ENCODE measurements around the gene CYP26B1.

Gene CYP26B1

DNA sequence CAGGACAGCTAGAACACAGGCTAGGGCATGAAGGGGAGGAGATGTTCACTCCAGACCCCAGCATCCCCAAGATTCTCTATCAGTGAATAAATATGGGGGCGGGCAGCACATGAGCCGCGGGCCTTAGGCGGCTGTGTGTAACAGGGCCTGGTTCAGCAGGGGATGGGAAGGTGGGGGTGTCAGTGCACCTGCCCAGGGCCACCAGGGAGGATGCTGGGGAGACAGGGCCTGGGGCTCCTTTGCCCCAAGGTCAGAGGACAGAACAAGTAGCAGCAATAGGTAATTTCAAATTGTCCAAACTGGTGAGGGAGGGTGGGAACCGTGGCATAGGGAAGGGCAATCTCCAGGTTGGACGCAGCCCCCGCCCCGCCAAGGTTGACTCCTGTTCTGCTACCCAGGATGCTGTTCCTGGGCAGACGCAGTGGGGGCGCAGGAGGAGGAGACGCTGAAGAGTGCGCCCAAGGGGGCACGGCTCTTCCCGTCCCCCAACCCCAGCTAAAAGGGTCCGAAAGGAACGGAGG, 16.2 kb downstream of the CYP26B1 start:
- DNase-seq (ENCODE audit: low read depth in 1 of 2, low spot score in 1 of 2): no peak

DNA sequence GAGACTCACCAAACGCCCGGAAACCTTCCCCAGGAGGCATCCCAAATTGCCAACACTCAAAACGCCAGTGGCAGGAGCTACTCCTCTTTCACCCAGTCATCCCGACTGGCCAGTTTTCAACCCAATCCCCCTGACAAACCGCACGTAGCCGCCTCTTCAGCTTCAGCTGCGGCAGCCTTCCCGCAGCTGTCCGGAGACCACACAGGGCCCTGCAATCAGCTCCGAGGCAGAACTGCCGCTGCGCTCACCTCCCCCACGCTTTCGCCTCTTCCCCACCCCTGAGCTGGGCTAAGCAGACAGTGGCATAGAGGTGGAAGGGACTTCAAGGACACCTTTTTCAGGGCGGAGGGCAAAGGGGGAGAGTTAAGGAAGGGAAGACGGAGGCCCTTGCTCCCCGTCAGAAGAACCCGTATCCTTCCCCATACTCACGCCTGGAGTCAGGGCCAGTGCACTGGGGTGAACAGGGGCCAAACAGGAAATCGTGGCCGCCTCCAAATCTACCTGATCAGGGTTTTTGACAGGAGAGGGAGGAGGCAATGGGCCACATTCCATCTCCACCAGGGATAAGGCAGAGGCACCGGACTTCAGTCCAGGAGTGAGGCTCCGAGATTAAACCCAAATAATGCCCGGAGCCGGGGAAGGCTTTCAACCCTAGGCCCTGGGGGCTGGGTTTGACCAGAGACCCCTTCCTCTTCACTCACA, 16.9 kb downstream of the CYP26B1 start:
- no peak for DNase-seq (ENCODE audit: low read depth in 1 of 2, low spot score in 1 of 2)

DNA sequence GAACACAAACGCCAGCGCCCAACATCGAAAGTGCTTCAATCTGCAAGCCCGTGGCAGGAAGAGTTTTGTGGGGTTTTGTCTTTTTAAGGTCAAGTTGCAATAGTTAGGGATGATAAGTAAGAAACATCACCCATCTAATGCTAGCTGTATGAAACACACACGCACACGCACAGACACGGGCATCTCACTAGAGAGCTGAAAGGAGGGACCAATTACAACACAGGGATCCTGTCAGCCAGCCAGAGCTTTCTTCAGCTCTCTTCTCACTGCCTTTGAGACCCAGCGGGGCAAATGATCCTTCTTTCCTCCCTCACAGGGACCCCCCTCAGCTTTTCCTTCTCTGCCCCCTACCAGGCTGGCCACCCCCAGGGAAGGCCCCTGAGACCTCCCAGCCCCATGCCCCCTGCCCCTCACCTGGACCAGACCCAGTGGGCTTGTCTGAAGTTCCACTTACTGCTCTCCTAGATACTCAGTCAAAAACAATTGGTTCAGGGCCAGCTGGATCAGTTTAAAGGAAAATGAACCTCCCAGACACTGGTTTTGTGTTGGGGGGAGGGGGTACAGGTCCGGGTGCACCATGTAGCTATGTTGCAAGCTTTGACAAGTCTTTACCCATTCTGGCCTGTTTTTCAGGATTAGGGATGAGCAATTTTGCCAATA, 17.9 kb downstream of the CYP26B1 start:
- DNase-seq (ENCODE audit: low read depth in 1 of 2, low spot score in 1 of 2): no peak

DNA sequence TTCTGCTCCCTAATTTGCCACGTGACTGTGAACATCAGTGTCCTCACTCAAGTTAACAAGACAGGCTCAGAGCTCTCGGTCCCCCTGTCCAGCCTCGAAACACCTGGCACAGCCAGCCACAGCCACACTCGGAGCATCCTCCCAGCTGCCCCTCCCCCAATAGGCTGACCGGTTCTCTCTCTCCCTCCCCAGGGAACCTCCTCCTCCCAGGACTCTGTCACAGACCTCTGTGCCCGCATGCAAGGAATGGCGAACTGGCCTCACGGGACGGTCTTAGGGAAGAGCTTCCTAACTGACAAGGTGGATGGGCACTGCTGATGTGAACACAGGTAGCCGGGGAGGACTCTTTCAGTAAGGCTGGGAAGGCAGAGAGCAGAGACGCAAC, 18.8 kb downstream of the CYP26B1 start:
- DNase-seq (ENCODE audit: low read depth in 1 of 2, low spot score in 1 of 2): no peak

DNA sequence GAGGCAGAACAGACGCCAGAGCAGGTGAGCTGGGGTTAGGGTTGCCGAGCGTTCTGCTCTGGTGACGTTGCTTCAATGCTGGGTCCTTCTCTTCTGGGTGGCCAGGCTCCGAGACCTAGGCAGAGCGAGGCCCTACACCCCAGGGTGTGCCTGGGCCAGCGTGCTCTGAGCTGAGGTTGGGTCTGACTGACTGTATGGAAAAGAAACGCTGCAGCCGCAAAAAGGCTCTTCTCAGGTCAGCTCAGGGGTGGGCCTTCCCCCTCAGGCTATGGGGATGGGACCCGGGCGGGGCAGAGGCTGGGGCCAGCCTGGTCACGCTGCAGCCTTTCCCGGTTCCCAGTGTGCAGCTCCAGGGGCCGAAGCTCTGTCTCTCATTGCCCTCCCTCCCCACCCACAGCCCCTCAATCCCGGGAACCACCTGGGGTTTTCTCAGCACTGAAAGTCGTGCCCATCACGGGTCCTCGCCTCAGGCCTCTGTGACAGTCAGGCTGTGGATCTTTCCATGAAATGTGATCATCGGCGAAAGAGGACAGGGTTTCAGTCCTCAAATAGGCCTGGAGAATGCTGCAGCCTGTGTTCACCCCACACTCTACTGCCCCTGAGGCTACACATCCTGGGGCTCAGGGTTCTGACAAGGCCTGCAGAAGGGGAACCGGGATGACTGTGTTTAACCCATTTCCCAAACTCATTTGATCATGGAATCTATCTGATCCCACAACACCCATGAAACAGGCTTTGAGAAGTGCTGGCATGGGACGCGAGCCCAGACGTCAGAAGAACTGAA, 19.4 kb downstream of the CYP26B1 start:
- no peak for DNase-seq (ENCODE audit: low read depth in 1 of 2, low spot score in 1 of 2)

DNA sequence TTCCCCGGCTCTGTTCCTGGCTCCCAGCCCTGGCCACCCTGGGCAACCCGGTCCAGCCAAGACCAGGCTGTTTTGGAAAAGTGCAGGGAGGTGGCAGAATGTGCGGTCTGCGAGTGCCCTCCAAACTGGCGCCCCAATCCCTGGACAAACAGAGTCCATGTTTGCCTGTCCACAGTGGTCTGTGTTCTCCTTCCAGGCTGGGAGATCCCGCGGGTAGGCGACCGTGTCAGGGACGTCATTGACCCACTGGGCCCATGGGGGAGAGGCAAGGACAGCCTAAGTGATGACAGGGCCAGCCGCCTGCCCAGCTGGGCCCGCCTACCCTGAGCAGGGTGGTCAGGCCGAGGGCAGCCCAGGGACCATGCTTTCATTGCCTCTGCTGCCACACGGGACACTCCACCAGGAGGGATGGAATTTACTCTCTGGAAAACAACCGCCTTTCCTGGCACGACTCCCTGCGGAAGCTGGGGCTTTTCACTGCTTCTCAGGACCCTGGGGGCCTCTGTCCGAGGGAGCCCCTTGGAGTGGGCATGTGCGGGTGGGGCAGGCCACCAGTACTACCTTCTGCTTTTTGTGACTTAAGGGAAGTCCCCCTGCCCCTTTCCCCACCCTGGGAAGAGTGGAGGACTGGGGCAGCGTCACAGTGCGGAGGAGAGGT, 20.1 kb downstream of the CYP26B1 start:
- no peak for DNase-seq (ENCODE audit: low read depth in 1 of 2, low spot score in 1 of 2)

DNA sequence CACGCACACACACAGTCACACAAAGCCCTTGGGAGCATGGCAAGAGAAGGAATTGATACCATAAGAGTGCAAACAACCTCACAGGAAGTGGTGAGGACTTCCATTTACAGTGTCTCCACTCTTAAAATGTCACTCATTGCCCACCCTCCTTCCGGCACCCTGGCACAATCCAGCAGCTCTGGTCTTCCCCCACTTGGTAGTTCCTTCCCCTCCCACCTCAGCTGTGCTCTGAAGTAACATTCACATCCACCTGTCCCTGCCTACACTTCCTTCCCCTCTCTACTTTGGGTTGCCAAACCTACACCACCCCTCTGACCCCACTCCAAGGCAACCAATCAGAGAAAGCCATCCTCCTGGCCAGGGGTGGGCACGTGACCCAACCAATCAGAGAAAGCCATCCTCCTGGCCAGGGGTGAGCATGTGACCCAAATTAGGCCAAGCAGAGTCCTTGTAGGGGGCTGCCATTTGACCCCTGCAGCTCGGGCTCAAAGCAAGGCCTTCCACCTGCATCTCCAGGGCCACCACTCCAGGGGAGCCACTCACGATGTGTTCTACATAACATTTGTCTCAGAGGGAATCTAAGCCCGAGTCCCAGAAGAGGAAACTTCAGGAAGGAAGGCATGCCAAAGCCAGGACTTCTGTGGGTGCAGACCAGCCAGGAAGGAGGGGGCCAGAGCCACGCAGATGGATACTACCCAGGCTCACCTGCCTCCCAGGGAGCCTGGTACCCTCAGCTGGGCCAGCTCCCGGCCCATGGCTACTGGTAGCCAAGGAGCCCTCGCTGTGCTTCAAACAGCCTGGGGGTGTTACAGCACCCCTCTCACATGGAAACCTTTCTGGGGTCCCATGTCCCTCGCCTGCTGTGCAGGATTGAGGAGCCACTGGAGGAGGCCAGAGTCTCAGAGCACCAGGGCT, 21.2 kb downstream of the CYP26B1 start:
- DNase-seq (ENCODE audit: low read depth in 1 of 2, low spot score in 1 of 2): no peak

DNA sequence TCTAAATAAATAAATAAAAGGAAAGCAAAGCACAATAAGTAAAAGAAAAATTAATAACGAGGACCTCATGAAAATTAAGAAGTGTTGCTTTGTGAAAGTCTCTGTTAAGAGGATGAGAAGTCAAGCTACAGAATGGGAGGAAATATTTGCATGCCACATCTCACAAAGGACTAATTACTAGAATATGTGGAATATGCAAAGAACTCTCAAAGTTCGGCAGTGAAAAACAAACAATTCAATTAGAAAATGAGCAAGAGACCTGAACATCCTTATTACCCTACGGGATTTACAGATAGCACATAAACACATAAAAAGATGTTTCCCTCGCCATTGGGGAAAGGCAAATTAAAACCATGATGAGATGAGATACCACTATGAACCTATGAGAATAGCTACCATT, 23.3 kb downstream of the CYP26B1 start:
- no peak for DNase-seq (ENCODE audit: low read depth in 1 of 2, low spot score in 1 of 2)

DNA sequence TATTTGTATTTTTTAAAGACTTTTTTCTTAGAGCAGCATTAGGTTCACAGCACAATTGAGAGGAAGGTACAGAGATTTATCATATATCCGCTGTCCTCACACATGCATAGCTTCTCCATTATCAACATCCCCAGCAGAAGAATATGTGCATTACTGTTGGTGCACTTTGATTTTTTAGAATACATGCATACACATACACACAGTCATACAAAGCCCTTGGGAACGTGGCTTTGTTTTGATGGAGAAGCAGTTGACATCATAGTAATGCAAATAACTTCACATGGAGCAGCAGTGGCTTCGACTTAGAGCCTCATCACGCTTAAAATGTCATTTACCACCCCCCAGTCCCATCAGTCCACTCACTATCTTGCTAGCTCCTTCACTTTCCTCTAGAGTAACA, 26.5 kb downstream of the CYP26B1 start:
- DNase-seq (ENCODE audit: low read depth in 1 of 2, low spot score in 1 of 2): no peak

DNA sequence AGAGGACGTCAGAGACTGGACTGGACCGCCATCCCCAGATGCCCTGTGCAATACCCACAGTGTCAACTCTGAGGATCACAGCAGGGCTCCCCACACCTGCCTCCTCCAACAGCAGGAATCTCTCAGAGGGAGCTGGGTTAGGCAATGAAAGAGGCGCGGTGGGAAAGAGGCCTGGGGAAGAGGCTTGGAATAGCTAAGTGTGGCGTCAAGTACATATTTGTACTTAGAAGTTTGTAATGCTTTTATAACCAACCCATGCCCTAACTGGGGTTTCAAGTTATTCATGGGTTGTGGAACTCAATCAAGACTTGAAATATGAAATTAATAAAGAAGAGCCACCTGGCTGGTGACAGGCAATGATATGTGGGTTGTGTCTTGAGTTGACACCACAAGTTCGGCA, 28.7 kb downstream of the CYP26B1 start:
- DNase-seq (ENCODE audit: low read depth in 1 of 2, low spot score in 1 of 2): no peak

DNA sequence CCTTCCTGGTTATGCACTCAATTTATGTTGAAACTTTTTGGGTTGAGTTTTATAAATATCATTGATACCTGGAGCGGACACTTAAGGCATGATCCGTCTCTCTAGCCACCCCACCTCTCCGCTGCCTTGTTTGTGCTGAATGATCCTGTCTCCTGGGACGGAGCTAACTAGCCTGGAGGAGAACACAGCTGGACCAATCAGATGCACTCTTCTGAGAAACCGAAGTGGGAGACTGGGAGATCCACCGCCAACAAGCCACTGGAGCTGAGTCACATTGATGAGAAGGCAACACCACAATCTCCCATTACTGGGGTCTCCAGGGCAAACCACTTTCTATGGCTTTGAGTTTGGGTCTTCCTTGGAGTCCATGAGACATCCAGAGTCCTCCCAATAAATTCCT, 29.3 kb downstream of the CYP26B1 start:
- DNase-seq (ENCODE audit: low read depth in 1 of 2, low spot score in 1 of 2): no peak

DNA sequence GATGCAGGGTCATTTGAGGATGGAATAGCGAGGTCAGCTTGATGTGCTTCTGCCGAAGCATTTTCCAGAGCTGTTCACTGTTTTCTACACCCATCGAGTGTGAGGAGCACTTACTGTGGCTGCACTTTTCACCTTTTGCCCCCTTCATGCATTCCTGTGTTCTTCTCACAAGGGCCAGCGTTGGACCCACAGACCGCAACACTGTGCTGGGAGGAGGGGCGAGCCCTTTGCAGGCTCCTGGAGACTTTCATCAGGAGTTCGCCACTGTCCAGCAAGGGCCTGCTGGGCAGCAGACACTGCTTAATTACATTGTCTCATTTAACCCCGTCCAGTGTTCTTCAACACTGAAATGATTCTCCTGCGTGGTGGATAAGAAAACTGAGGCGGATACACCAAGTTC, 29.9 kb downstream of the CYP26B1 start:
- DNase-seq (ENCODE audit: low read depth in 1 of 2, low spot score in 1 of 2): no peak

DNA sequence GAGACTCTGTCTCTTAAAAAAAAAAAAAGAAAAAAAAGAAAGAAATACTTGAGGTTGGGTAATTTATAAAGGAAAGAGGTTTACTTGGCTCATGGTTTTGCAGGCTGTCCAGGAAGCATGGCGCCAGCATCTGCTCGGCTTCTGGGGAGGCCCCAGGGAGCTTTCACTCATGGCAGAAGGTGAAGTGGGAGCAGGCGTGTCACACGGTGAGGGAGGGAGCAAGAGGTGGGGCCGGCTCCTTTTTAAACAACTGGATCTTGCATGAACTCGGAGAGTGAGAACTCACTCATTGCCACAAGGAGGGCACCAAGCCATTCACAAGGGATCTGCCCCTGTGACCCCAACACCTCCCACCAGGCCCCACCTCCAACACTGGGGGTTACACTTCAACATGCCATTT, 30.6 kb downstream of the CYP26B1 start:
- no peak for DNase-seq (ENCODE audit: low read depth in 1 of 2, low spot score in 1 of 2)

DNA sequence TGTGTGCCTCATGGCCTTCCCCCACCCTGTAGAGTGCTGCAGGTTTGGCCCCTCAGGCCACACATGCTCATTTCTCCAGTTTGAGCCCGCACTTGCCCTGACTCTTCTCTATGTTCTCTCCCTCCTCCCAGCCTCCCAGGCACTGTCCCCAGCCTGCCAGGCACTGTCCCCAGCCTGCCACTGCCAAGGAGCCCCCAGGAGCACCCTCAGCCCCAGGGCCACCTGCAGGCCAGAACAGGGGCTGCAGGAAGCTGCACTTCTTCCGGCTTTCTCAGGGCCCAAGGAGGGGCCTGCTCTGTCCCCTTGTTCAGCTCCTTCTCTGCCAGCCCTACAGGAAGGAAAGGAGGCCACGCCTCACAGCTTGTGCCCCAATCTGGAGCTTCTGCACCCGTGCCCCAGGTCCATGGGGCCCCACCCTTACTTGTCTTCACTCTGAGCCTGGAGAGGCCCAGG, 31.6 kb downstream of the CYP26B1 start:
- no peak for DNase-seq (ENCODE audit: low read depth in 1 of 2, low spot score in 1 of 2)

DNA sequence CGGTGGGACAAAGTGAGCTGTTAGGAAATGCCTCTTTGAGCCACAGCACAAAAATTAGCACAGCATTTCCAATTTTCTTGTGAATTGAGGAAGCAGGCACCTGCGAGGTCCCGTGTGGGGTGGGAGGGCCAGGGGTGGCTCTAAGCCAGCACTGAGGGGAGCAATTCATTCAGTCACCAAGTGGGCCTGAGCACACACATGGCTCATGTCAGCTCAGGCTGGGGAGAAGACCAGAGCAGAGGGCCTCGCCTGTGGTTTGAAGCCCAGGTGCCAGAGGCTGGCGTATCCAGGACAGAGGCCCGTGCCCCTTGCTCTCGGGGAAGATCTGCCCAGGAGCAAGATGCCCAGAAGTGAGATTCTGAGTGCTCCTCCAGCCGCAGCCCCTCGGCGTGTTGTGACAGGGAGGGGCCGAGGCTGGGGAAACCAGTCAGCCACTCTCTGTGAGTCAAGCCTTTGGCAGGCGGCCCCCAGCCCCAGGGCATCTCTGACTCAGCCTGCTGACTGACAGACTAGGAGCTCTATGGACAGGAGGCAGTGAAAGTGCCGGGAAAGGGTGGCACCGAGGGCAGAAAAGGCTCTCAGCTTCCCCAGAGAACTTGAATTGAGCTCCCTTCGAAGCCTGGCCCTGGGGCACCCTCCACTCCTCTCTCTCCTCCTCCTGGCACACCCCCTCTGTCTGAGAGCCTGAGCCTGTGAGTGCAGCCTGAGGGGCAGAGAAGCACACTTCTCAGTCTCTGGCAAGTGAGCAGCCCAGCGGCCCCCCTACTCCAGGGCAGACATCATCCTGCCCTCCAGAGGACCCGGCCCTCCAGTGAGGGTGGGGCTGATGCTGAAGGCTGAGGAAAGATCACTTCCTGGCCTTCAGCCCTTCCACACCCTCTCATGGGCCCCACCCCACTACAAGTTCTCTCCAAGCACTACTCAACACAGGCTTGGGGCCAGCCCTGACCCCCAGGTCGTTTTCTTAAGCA, 32.3 kb downstream of the CYP26B1 start:
- DNase-seq (ENCODE audit: low read depth in 1 of 2, low spot score in 1 of 2): no peak

DNA sequence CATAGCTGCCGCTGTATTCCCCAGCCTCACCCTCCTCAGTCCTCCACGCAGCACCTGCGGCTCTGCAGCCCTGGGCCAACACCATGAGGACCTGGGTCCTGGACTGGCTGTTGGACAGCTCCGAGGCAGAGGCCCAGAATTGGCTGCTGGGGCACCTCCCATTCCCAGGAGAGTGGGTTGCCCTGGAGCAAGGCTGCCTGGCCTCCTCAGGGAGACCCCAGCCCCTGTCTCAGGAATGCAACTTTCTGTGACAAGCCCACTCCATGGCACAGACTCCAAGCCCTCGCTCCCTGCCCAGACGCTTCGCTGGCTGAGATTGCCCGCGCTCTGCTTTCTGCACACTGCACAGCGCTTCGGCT, 33.0 kb downstream of the CYP26B1 start:
- no peak for DNase-seq (ENCODE audit: low read depth in 1 of 2, low spot score in 1 of 2)

DNA sequence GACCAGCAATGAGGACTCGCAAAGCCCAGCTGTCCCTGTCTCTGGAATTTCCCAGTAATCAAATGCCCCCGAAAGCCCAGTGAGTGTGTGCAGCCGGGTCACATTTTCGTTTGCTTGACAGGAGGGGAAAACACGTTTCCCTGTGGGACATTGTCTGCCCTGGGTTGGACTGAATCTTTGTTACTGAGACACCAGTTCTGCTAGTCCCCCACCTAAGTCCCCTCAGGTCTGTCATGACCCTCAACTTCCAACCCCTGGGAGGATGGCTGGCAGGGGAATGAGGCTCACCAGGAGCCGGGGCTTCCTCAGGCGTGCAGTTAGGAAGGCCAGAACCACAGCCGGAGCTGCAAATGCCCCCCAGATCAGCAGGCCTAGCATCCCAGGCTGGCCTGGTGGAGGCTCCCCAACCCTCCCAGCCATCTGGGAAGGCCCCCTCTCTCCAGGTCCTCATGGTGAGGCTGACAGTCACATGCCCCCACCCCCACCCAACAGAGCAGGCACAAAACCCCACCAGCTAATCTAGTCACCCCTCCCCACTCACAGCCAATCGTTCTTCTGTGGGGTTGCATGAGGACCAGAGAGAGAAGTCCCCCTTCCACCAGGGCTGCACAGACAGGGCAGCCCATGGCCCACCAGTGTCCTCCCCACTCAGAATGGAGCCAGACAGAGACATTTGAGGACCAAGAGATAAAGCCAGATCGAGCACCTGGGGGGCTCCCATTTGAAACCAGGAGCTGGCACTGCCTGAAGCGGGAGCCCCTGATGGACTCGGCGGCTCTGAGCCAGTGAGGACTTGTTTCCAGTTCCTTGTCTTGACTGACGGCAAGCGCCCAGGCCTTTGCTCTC, 33.6 kb downstream of the CYP26B1 start:
- DNase-seq (ENCODE audit: low read depth in 1 of 2, low spot score in 1 of 2): no peak

Data from activated CD4-positive, alpha-beta T cell treated with anti-CD3 and anti-CD28 coated beads, Interleukin-2, amount 50 U/mL, for 24 hours (primary cell).